GM12864 (cell line): ENCODE results near the gene MAP4K4.

Source experiments
- DNase-seq: peaks from one replicate; pipeline ENCODE4 v3.0.0-alpha.2; 2011; ENCODE audit warnings: low read depth
- H3K4me3 ChIP-seq: 2 replicates; pipeline ENCODE4 v1.5.1; 2011; ENCODE audit warnings: mild to moderate bottlenecking, low read depth, low read length, control low read depth
- CTCF ChIP-seq: IDR thresholded peaks from 2 replicates; pipeline ENCODE4 v1.5.1; 2011; ENCODE audit warnings: low read depth, mild to moderate bottlenecking, moderate library complexity, low read length, control low read depth, inconsistent platforms; ENCODE audit errors: missing control alignments

Gene MAP4K4

GRCh38 chr2:101734505-101735165 is 37.1 kb downstream of the MAP4K4 start:
- TF ChIP-seq CTCF: no peak
- DNase-seq: no peak

GRCh38 chr2:101735166-101735533 is 37.6 kb downstream of the MAP4K4 start:
- no peak overlapping the region for H3K4me3 ChIP-seq
- TF ChIP-seq CTCF: no peak
- DNase-seq: no peak

More at GRCh38 chr2:101734505-101735165, 37.1 kb downstream of the MAP4K4 start:
- no peak overlapping the region for H3K4me3 ChIP-seq

GRCh38 chr2:101736233-101736632 is 38.7 kb downstream of the MAP4K4 start:
- DNase-seq: no peak
- TF ChIP-seq CTCF: no peak
- no peak overlapping the region for H3K4me3 ChIP-seq

GRCh38 chr2:101736861-101737291 is 39.4 kb downstream of the MAP4K4 start:
- no peak for TF ChIP-seq CTCF
- H3K4me3 ChIP-seq: no peak overlapping the region
- DNase-seq: no peak

- no peak for DNase-seq
- TF ChIP-seq CTCF: no peak
- H3K4me3 ChIP-seq: no peak overlapping the region
These were observed 40.2 kb downstream of the MAP4K4 start for GRCh38 chr2:101737478-101738255.

GRCh38 chr2:101738649-101739048 is 41.1 kb downstream of the MAP4K4 start:
- no peak for DNase-seq
- TF ChIP-seq CTCF: no peak

More at GRCh38 chr2:101738649-101739048, 41.1 kb downstream of the MAP4K4 start:
- H3K4me3 ChIP-seq: no peak overlapping the region
